Measurements from ENCODE around the gene SLC26A3. TPM values are rescaled to one million over a fixed set of nuclear protein-coding genes. Genes with fewer than 3 reads are reported as not detected.

SLC26A3 gene
- total and polyA plus RNA-seq, 2 experiments from 2014 or later = not detected

GRCh38 chr7:107809179-107809578, 6.2 kb upstream of the SLC26A3 start:
- no peak overlapping the region for H3K27ac Mint-ChIP-seq
- no peak overlapping the region for H2AFZ ChIP-seq
- H3K4me3 ChIP-seq = no peak overlapping the region
- H3K79me2 ChIP-seq (replicated peaks; ENCODE audit: insufficient read depth) = no peaks in the 10 kb centered on the region
- no peaks in the 10 kb centered on the region for H3F3A ChIP-seq (replicated peaks; ENCODE audit: low read depth)
- H3K27ac ChIP-seq (ENCODE audit: low read depth) = no peak overlapping the region
- no peak overlapping the region for H3K4me3 Mint-ChIP-seq
- H3K36me3 Mint-ChIP-seq (ENCODE audit: low read depth) = no peaks in the 10 kb centered on the region
- no peak overlapping the region for H3K4me2 ChIP-seq
- H4K20me1 ChIP-seq (replicated peaks; ENCODE audit: insufficient read depth) = no peaks in the 10 kb centered on the region
- DNase-seq (ENCODE audit: low spot score) (no peak), ATAC-seq (no peak)
- H3K27me3 ChIP-seq (ENCODE audit: insufficient read depth) = no peaks in the 10 kb centered on the region
- TF ChIP-seq ZNF114 (CRISPR knock-in tag; IDR thresholded peaks at IDR 0.05) = no peak
- TF ChIP-seq EZH2 (IDR thresholded peaks at IDR 0.05; ENCODE audit: low read depth, unreplicated experiment) = no peak
- TF ChIP-seq STAT1 (IDR thresholded peaks at IDR 0.05; ENCODE audit: unreplicated experiment) = no peak
- TF ChIP-seq, protein P1, sequence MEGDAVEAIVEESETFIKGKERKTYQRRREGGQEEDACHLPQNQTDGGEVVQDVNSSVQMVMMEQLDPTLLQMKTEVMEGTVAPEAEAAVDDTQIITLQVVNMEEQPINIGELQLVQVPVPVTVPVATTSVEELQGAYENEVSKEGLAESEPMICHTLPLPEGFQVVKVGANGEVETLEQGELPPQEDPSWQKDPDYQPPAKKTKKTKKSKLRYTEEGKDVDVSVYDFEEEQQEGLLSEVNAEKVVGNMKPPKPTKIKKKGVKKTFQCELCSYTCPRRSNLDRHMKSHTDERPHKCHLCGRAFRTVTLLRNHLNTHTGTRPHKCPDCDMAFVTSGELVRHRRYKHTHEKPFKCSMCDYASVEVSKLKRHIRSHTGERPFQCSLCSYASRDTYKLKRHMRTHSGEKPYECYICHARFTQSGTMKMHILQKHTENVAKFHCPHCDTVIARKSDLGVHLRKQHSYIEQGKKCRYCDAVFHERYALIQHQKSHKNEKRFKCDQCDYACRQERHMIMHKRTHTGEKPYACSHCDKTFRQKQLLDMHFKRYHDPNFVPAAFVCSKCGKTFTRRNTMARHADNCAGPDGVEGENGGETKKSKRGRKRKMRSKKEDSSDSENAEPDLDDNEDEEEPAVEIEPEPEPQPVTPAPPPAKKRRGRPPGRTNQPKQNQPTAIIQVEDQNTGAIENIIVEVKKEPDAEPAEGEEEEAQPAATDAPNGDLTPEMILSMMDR (conservative IDR thresholded peaks at IDR 0.05; ENCODE audit: low read depth in 2 of 2) = no peak
- TF ChIP-seq ZNF331 (CRISPR knock-in tag; IDR thresholded peaks at IDR 0.05; ENCODE audit: low read depth) = no peak
- no peak for TF ChIP-seq NANOG (IDR thresholded peaks at IDR 0.05; ENCODE audit: borderline replicate concordance)
- no peak for TF ChIP-seq CREB1 (CRISPR knock-in tag; IDR thresholded peaks at IDR 0.05; ENCODE audit: low read depth)
- TF ChIP-seq ETS1 (IDR thresholded peaks at IDR 0.05) = no peak
- TF ChIP-seq POLR2AphosphoS5 (IDR thresholded peaks at IDR 0.05; ENCODE audit: low read depth) = no peak
- TF ChIP-seq, protein P2, sequence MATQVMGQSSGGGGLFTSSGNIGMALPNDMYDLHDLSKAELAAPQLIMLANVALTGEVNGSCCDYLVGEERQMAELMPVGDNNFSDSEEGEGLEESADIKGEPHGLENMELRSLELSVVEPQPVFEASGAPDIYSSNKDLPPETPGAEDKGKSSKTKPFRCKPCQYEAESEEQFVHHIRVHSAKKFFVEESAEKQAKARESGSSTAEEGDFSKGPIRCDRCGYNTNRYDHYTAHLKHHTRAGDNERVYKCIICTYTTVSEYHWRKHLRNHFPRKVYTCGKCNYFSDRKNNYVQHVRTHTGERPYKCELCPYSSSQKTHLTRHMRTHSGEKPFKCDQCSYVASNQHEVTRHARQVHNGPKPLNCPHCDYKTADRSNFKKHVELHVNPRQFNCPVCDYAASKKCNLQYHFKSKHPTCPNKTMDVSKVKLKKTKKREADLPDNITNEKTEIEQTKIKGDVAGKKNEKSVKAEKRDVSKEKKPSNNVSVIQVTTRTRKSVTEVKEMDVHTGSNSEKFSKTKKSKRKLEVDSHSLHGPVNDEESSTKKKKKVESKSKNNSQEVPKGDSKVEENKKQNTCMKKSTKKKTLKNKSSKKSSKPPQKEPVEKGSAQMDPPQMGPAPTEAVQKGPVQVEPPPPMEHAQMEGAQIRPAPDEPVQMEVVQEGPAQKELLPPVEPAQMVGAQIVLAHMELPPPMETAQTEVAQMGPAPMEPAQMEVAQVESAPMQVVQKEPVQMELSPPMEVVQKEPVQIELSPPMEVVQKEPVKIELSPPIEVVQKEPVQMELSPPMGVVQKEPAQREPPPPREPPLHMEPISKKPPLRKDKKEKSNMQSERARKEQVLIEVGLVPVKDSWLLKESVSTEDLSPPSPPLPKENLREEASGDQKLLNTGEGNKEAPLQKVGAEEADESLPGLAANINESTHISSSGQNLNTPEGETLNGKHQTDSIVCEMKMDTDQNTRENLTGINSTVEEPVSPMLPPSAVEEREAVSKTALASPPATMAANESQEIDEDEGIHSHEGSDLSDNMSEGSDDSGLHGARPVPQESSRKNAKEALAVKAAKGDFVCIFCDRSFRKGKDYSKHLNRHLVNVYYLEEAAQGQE (IDR thresholded peaks at IDR 0.05; ENCODE audit: unreplicated experiment) = no peak
- TF ChIP-seq JUNB (IDR thresholded peaks at IDR 0.05; ENCODE audit: unreplicated experiment) = no peak
- no peak for TF ChIP-seq ZNF462 (CRISPR knock-in tag; IDR thresholded peaks at IDR 0.05)
- no peak for TF ChIP-seq EZH2phosphoT487 (IDR thresholded peaks at IDR 0.05; ENCODE audit: unreplicated experiment)
- H3K36me3 ChIP-seq (ENCODE audit: insufficient read depth) = no peaks in the 10 kb centered on the region
- no peaks in the 10 kb centered on the region for H3K4me1 ChIP-seq (ENCODE audit: insufficient read depth)
- H3K9me3 Mint-ChIP-seq = no peaks in the 10 kb centered on the region
- no peaks in the 10 kb centered on the region for H3K9me2 ChIP-seq (ENCODE audit: insufficient read depth)
- peaks cover 2% of the 10 kb centered on the region for H3K27me3 Mint-ChIP-seq (ENCODE audit: insufficient read depth, low read depth, poor library complexity)
- no peaks in the 10 kb centered on the region for H3K4me1 Mint-ChIP-seq
